HEK293 (cell line): ENCODE results near the gene GRAPL.
"Not testable (repeated sequence)": the region's sequence is repeated elsewhere in the genome, so short reads cannot be mapped to it uniquely, and the experiment has no call there.

Experiments
- KLF10 ChIP-seq: fragments of 450-650 bp; IDR thresholded peaks from 2 replicates; pipeline ENCODE4 v1.5.1; 2018; ENCODE audit warnings: missing biosample characterization, mild to moderate bottlenecking, missing genetic modification characterization
- KLF7 ChIP-seq: fragments of 450-650 bp; formaldehyde crosslinking; IDR thresholded peaks from 2 replicates; pipeline ENCODE4 v1.5.1; 2016; ENCODE audit warnings: missing biosample characterization, missing genetic modification characterization, borderline replicate concordance
- PRDM4 ChIP-seq: fragments of 450-650 bp; formaldehyde crosslinking; IDR thresholded peaks from 2 replicates; pipeline ENCODE4 v1.5.1; 2017; ENCODE audit warnings: missing biosample characterization, missing genetic modification characterization
- ZBTB21 ChIP-seq: fragments of 450-650 bp; formaldehyde crosslinking; IDR thresholded peaks from 2 replicates; pipeline ENCODE4 v1.5.1; 2017; ENCODE audit warnings: missing biosample characterization, missing genetic modification characterization
- ZNF132 ChIP-seq: fragments of 450-650 bp; formaldehyde crosslinking; IDR thresholded peaks from 2 replicates; pipeline ENCODE4 v1.5.1; 2017; ENCODE audit warnings: missing biosample characterization, missing genetic modification characterization, borderline replicate concordance
- ZNF146 ChIP-seq: fragments of 450-650 bp; formaldehyde crosslinking; IDR thresholded peaks from 2 replicates; pipeline ENCODE4 v1.5.1; 2016; ENCODE audit warnings: missing biosample characterization, missing genetic modification characterization
- ZNF366 ChIP-seq: fragments of 450-650 bp; formaldehyde crosslinking; conservative IDR thresholded peaks from 2 replicates; pipeline ENCODE4 v1.5.1; 2016; ENCODE audit warnings: missing biosample characterization, missing genetic modification characterization
- ZNF585B ChIP-seq: fragments of 450-650 bp; formaldehyde crosslinking; IDR thresholded peaks from 2 replicates; pipeline ENCODE4 v1.5.1; 2016; ENCODE audit warnings: missing biosample characterization, missing genetic modification characterization
- ZNF624 ChIP-seq: fragments of 450-650 bp; formaldehyde crosslinking; IDR thresholded peaks from 2 replicates; pipeline ENCODE4 v1.5.1; 2017; ENCODE audit warnings: missing biosample characterization, missing genetic modification characterization
- ZNF830 ChIP-seq: fragments of 450-650 bp; IDR thresholded peaks from 2 replicates; pipeline ENCODE4 v1.5.0; 2018; ENCODE audit warnings: missing biosample characterization, missing genetic modification characterization, low read depth, mild to moderate bottlenecking, moderate library complexity
- TF ChIP-seq, protein P1 (sequence below): fragments of 450-650 bp; formaldehyde crosslinking; IDR thresholded peaks from 2 replicates; pipeline ENCODE4 v1.5.1; 2016; ENCODE audit warnings: missing biosample characterization, missing genetic modification characterization

GRCh38 chr17:19133793-19134192, 6.4 kb downstream of the GRAPL start:
- not testable (repeated sequence) for TF ChIP-seq KLF10 (tag by site-specific recombination); ZNF830; PRDM4 (tag by site-specific recombination); ZNF624 (tag by site-specific recombination); ZBTB21 (tag by site-specific recombination); KLF7 (tag by site-specific recombination); ZNF132 (tag by site-specific recombination); ZNF146 (tag by site-specific recombination); ZNF366 (tag by site-specific recombination); ZNF585B (tag by site-specific recombination)
- TF ChIP-seq, protein P1, sequence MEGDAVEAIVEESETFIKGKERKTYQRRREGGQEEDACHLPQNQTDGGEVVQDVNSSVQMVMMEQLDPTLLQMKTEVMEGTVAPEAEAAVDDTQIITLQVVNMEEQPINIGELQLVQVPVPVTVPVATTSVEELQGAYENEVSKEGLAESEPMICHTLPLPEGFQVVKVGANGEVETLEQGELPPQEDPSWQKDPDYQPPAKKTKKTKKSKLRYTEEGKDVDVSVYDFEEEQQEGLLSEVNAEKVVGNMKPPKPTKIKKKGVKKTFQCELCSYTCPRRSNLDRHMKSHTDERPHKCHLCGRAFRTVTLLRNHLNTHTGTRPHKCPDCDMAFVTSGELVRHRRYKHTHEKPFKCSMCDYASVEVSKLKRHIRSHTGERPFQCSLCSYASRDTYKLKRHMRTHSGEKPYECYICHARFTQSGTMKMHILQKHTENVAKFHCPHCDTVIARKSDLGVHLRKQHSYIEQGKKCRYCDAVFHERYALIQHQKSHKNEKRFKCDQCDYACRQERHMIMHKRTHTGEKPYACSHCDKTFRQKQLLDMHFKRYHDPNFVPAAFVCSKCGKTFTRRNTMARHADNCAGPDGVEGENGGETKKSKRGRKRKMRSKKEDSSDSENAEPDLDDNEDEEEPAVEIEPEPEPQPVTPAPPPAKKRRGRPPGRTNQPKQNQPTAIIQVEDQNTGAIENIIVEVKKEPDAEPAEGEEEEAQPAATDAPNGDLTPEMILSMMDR: not testable (repeated sequence)
